ENCODE results near the gene RPA3.

DNA sequence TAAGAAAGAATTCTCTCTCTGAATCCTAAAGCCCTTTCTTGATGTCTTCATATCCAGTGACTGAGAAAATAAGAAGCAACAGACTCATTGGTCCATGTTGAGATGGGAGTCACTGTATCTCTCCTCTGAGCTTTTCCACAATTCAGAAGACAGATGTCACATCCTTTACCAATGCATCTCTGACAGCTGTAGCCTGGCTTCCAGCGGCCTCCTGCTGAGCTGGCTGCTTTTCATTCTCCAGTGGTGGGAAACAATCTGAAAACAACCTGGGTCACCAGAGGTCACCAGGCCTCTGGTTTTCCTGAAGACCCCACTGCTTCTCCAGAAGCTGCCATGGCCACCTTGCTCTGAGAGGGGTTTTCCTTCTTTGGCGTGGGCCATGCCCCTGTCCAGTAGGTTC lies 18.3 kb upstream of the RPA3 start:
- TF ChIP-seq, protein P1, sequence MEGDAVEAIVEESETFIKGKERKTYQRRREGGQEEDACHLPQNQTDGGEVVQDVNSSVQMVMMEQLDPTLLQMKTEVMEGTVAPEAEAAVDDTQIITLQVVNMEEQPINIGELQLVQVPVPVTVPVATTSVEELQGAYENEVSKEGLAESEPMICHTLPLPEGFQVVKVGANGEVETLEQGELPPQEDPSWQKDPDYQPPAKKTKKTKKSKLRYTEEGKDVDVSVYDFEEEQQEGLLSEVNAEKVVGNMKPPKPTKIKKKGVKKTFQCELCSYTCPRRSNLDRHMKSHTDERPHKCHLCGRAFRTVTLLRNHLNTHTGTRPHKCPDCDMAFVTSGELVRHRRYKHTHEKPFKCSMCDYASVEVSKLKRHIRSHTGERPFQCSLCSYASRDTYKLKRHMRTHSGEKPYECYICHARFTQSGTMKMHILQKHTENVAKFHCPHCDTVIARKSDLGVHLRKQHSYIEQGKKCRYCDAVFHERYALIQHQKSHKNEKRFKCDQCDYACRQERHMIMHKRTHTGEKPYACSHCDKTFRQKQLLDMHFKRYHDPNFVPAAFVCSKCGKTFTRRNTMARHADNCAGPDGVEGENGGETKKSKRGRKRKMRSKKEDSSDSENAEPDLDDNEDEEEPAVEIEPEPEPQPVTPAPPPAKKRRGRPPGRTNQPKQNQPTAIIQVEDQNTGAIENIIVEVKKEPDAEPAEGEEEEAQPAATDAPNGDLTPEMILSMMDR (IDR thresholded peaks at IDR 0.05): no peak
- TF ChIP-seq POLR2AphosphoS5 (IDR thresholded peaks at IDR 0.05): no peak
- no peak for TF ChIP-seq POLR2A (IDR thresholded peaks at IDR 0.05)

Measured in gastroesophageal sphincter (tissue), 3 donors.